ENCODE data around the gene CDH13. TPM values are rescaled to one million over a fixed set of nuclear protein-coding genes. Genes with fewer than 3 reads are reported as not detected.

The CDH13 gene
- total RNA-seq, 4 donors from 2014 or later: 2.0 to 6.6 (median 4.1) TPM; not detected in 1

DNA sequence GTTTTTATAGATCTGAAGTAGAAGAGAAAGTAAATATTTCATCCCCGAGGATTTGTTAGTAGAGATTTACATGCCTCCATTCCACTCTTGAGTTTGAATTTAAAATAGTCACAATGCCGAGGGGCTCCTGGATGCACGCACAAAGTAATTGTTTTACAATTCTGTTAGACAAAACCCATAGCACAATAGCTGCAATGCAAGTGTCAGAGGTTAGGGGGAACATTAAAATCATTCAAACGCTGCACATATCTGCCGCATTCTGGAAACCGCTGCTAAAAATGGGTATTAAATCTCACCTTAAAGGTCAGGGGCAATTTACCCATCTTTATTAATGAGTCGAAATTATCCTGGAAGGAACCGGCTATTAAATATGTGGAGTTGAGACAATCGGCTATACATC, 652.5 kb downstream of the CDH13 start:
- H3K27ac ChIP-seq: no peak overlapping the region
- DNase-seq: no peak
- no peak overlapping the region for H3K4me3 ChIP-seq
- H3K27me3 ChIP-seq: no peaks in the 10 kb centered on the region
- H3K36me3 ChIP-seq: no peaks in the 10 kb centered on the region
- TF ChIP-seq, protein P1, sequence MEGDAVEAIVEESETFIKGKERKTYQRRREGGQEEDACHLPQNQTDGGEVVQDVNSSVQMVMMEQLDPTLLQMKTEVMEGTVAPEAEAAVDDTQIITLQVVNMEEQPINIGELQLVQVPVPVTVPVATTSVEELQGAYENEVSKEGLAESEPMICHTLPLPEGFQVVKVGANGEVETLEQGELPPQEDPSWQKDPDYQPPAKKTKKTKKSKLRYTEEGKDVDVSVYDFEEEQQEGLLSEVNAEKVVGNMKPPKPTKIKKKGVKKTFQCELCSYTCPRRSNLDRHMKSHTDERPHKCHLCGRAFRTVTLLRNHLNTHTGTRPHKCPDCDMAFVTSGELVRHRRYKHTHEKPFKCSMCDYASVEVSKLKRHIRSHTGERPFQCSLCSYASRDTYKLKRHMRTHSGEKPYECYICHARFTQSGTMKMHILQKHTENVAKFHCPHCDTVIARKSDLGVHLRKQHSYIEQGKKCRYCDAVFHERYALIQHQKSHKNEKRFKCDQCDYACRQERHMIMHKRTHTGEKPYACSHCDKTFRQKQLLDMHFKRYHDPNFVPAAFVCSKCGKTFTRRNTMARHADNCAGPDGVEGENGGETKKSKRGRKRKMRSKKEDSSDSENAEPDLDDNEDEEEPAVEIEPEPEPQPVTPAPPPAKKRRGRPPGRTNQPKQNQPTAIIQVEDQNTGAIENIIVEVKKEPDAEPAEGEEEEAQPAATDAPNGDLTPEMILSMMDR (IDR thresholded peaks at IDR 0.05): no peak
- no peak for TF ChIP-seq POLR2A (IDR thresholded peaks at IDR 0.05)
- H3K4me1 ChIP-seq: no peaks in the 10 kb centered on the region
- H3K9me3 ChIP-seq: no peaks in the 10 kb centered on the region

DNA sequence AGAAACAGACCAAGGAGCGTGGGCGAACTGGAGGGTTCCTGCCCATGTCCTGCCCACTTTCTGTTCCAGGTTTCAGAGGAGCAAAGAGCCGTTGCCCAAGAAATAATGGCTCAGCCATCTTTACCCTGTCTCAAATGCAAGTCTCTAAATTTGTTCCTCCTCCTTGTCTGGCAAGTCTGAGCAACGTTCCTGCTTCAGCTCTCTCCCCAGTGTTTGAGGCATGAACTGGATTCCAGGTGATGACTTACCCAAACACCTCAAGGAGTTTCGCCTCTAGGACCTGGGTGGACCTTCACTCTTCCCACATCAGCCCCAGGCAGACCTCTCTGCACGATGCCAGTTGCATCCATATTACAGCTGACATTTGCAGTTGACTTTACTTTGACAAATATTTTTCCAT, 659.2 kb downstream of the CDH13 start:
- Histone ChIP-seq H3K27ac (no peak overlapping the region), H3K9me3 (no peaks in the 10 kb centered on the region), H3K27me3 (no peaks in the 10 kb centered on the region), H3K4me3 (no peak overlapping the region), H3K36me3 (no peaks in the 10 kb centered on the region), H3K4me1 (no peaks in the 10 kb centered on the region)
- no peak for DNase-seq
- no peak for TF ChIP-seq POLR2A (IDR thresholded peaks at IDR 0.05)
- TF ChIP-seq, protein P1 (IDR thresholded peaks at IDR 0.05): no peak

DNA sequence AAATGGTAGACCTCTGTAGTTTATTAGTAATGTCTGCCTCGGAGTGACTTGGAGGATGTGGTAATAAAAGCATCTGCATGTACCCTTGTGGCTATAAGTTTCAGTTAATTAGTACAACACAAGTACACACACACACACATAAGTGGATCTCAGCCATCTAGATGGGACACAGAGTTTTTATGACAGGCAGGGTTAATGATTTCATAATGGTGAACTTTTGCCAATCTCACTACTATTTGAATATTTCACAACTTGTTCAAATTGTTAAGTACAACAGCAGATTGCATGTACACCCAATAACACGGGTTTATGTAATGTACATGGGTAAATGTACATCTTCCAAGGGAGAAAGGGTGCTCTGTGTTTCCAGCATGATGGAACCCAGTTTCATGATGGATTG, 669.7 kb downstream of the CDH13 start:
- Histone ChIP-seq H3K4me1 (no peaks in the 10 kb centered on the region), H3K9me3 (no peaks in the 10 kb centered on the region), H3K27ac (no peak overlapping the region), H3K27me3 (no peaks in the 10 kb centered on the region), H3K4me3 (no peak overlapping the region), H3K36me3 (no peaks in the 10 kb centered on the region)
- TF ChIP-seq POLR2A (IDR thresholded peaks at IDR 0.05): no peak
- TF ChIP-seq, protein P1 (IDR thresholded peaks at IDR 0.05): no peak
- DNase-seq: no peak

DNA sequence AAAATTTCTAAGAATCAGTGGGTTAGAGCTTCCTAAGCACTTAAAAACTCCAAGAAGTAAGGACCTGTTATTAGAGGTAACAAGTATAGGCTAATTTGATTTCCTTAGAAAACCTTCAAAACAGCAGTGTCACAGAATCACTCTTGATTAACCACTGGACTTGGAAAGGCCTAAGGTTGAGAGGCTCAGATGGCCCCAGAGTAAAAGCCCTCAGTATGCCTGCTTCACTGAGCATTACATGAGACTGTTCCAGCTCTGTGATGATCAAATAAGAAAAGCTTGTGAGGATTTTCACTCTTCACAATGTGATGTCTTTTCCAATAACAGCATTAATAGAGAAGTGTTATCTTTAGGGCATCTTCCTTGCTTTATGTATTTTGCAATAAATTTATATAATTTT, 671.8 kb downstream of the CDH13 start:
- Histone ChIP-seq H3K36me3 (no peaks in the 10 kb centered on the region), H3K4me3 (no peak overlapping the region), H3K27ac (no peak overlapping the region), H3K27me3 (no peaks in the 10 kb centered on the region), H3K4me1 (no peaks in the 10 kb centered on the region), H3K9me3 (no peaks in the 10 kb centered on the region)
- DNase-seq: no peak
- TF ChIP-seq, protein P1 (IDR thresholded peaks at IDR 0.05): no peak
- no peak for TF ChIP-seq POLR2A (IDR thresholded peaks at IDR 0.05)

DNA sequence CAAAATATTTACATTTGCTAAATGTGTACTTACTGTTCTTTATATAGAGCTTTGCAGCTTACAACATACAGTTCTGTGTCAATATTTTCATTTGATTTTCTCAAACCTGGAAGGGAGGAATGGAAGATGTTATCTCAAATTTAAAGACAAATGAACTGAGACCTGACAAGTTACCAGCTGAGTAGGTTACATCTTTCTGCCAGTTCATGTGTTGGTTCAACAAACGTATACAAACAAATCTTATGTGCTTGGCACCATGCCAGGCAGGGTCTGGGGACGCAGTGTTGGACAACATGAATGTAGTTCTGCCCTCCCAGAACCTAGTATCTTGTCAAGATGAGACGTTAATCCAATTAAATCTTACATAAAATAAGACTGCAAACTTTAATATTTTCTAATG, 673.6 kb downstream of the CDH13 start:
- no peak overlapping the region for H3K27ac ChIP-seq
- TF ChIP-seq, protein P1 (IDR thresholded peaks at IDR 0.05): no peak
- TF ChIP-seq POLR2A (IDR thresholded peaks at IDR 0.05): no peak
- H3K4me3 ChIP-seq: no peak overlapping the region
- H3K4me1 ChIP-seq: no peaks in the 10 kb centered on the region
- no peaks in the 10 kb centered on the region for H3K9me3 ChIP-seq
- no peak for DNase-seq
- no peaks in the 10 kb centered on the region for H3K27me3 ChIP-seq
- no peaks in the 10 kb centered on the region for H3K36me3 ChIP-seq

DNA sequence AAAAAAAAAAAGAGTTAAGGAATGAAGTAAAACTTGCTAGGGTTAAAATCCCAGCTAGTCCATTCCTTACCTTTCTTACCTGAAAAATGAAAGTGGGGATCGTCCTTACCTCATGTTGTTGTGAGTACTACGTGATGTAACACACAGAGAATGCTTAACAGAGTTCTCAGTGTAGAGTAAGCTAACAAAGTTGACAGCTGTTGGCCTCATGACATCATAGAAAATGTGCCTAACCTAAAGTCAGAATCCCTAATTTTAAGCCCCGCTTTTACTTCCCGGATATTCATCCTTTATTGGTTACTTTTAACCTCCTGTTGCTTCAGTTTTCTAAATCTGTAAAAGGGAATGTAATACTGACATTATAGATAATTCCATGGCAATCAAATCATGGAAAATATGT, 675.2 kb downstream of the CDH13 start:
- H3K27ac ChIP-seq: no peak overlapping the region

More for the DNA sequence above, 675.2 kb downstream of the CDH13 start:
- no peaks in the 10 kb centered on the region for H3K9me3 ChIP-seq
- H3K4me3 ChIP-seq: no peak overlapping the region
- no peak for DNase-seq
- no peaks in the 10 kb centered on the region for H3K36me3 ChIP-seq
- TF ChIP-seq POLR2A (IDR thresholded peaks at IDR 0.05): no peak
- TF ChIP-seq, protein P1 (IDR thresholded peaks at IDR 0.05): no peak
- H3K27me3 ChIP-seq: no peaks in the 10 kb centered on the region
- H3K4me1 ChIP-seq: no peaks in the 10 kb centered on the region

Data from Peyer's patch (tissue), 4 donors.